ENCODE results near the gene CWH43. TPM values are rescaled to one million over a fixed set of nuclear protein-coding genes. Genes with fewer than 3 reads are reported as not detected.

CWH43 gene
- total RNA-seq, 3 donors from 2014 or later = 18.3 to 39.8 (median 28.0) TPM

- H3K36me3 ChIP-seq (ENCODE audit: low read depth) = no peaks in the 10 kb centered on the region
- H3K9me3 ChIP-seq = no peaks in the 10 kb centered on the region
- peak; percentile 78 for TF ChIP-seq CTCF (IDR thresholded peaks at IDR 0.05)
- H3K4me3 ChIP-seq = no peak overlapping the region
- intact Hi-C loops (cut with DNase I, micrococcal nuclease) = loop anchor here in 1 of 2 donors (5.0 kb wide), 1 partner anchor 386 kb away; no protein-coding TSS in a partner anchor
- ATAC-seq (peak; percentile 97), DNase-seq (peak in 2 of 3 donors; percentile 46 to 74)
- H3K4me1 ChIP-seq (ENCODE audit: low read depth) = no peaks in the 10 kb centered on the region
Measured at GRCh38 chr4:48963042-48963679, 22.9 kb upstream of the CWH43 start.

- H3K4me3 ChIP-seq = no peak overlapping the region
- H3K9me3 ChIP-seq = no peaks in the 10 kb centered on the region
- ATAC-seq (no peak), DNase-seq (no peak)
- no peak for TF ChIP-seq CTCF (IDR thresholded peaks at IDR 0.05)
- no peaks in the 10 kb centered on the region for H3K4me1 ChIP-seq (ENCODE audit: low read depth)
- H3K36me3 ChIP-seq (ENCODE audit: low read depth) = no peaks in the 10 kb centered on the region
- intact Hi-C loops (cut with DNase I, micrococcal nuclease) = no loop called here
Measured at GRCh38 chr4:48967101-48967500, 19.0 kb upstream of the CWH43 start.

- ATAC-seq = no peak
- DNase-seq = no peak
- intact Hi-C loops (cut with DNase I, micrococcal nuclease) = no loop called here
- no peak for TF ChIP-seq CTCF (IDR thresholded peaks at IDR 0.05)
- H3K36me3 ChIP-seq (ENCODE audit: low read depth) = no peaks in the 10 kb centered on the region
- H3K9me3 ChIP-seq = no peaks in the 10 kb centered on the region
- no peak overlapping the region for H3K4me3 ChIP-seq
- no peaks in the 10 kb centered on the region for H3K4me1 ChIP-seq (ENCODE audit: low read depth)
Measured at GRCh38 chr4:48967631-48968030, 18.4 kb upstream of the CWH43 start.

- intact Hi-C loops (cut with DNase I, micrococcal nuclease) = no loop called here
- DNase-seq (no peak), ATAC-seq (no peak)
- Histone ChIP-seq H3K4me1 (ENCODE audit: low read depth) (no peaks in the 10 kb centered on the region), H3K4me3 (no peak overlapping the region), H3K36me3 (ENCODE audit: low read depth) (no peaks in the 10 kb centered on the region), H3K9me3 (no peaks in the 10 kb centered on the region)
- TF ChIP-seq CTCF (IDR thresholded peaks at IDR 0.05) = no peak
Measured at GRCh38 chr4:48968814-48969213, 17.3 kb upstream of the CWH43 start.

GRCh38 chr4:48970471-48970921 is 15.6 kb upstream of the CWH43 start:
- no peaks in the 10 kb centered on the region for H3K9me3 ChIP-seq
- H3K4me3 ChIP-seq = no peak overlapping the region
- intact Hi-C loops (cut with DNase I, micrococcal nuclease) = no loop called here
- TF ChIP-seq CTCF (IDR thresholded peaks at IDR 0.05) = no peak
- H3K36me3 ChIP-seq (ENCODE audit: low read depth) = no peaks in the 10 kb centered on the region
- H3K4me1 ChIP-seq (ENCODE audit: low read depth) = no peaks in the 10 kb centered on the region
- ATAC-seq (no peak), DNase-seq (no peak)

All from mucosa of descending colon (tissue), 3 donors.